Body of pancreas (tissue), 4 donors: ENCODE data around the gene NKX2-4.

Experiments
- CTCF ChIP-seq, 7 experiments: fragments of 450-650 bp in 4 of 7; fragments of 200-600 bp in 3 of 7; sonication (generic) in 3 of 7; IDR thresholded peaks; one replicate each; pipeline ENCODE4 v1.5.1; 2016 to 2019; ENCODE audit warnings: antibody characterized with exemption in 7 of 7
- POLR2A ChIP-seq, 3 donors: fragments of 450-650 bp; IDR thresholded peaks; one replicate each; pipeline ENCODE4 v1.6.1; 2016; ENCODE audit warnings: antibody characterized with exemption in 3 of 3, mild to moderate bottlenecking in 2 of 3

- TF ChIP-seq CTCF (IDR thresholded peaks at IDR 0.05) (no peak), POLR2A (IDR thresholded peaks at IDR 0.05) (no peak)
These were observed 36.1 kb downstream of the NKX2-4 start for GRCh38 chr20:21361266-21361665.
